Psoas muscle (tissue), 8 donors: ENCODE data around the gene KIAA1217. TPM values are rescaled to one million over a fixed set of nuclear protein-coding genes. Genes with fewer than 3 reads are reported as not detected.
A peak's percentile ranks its signal among the peaks of the same experiment; 100 is the strongest.

Experiments
- ATAC-seq, 4 donors: fragments of 200-7000 bp; cut with Tn5 transposase; one replicate each; pipeline ENCODE4 v1.9.1; 2020; ENCODE audit warnings: moderate library complexity in 3 of 4, mild to moderate bottlenecking in 2 of 4
- DNase-seq, 2 donors: peaks; one replicate each; pipeline ENCODE4 v3.0.0-alpha.2; 2020
- H3K27ac ChIP-seq: fragments of 200-600 bp; one replicate; pipeline ENCODE4 v1.8.0; 2022
- H3K27me3 ChIP-seq, 3 donors: fragments of 200-600 bp in 1 of 3; one replicate each; pipeline versions ENCODE4 v1.6.1 to v1.8.0; 2013 to 2022; ENCODE audit warnings: low read length in 2 of 3, mild to moderate bottlenecking in 2 of 3, moderate library complexity in 1 of 3; ENCODE audit not compliant: insufficient read depth in 3 of 3
- H3K36me3 ChIP-seq, 2 donors: fragments of 200-600 bp in 1 of 2; one replicate each; pipeline versions ENCODE4 v1.6.1 to v1.8.0; 2013 to 2022; ENCODE audit warnings: low read depth in 1 of 2, mild to moderate bottlenecking in 1 of 2, moderate library complexity in 1 of 2; ENCODE audit not compliant: insufficient read depth in 1 of 2
- H3K4me1 ChIP-seq: fragments of 200-600 bp; one replicate; pipeline ENCODE4 v1.8.0; 2022
- H3K4me3 ChIP-seq: fragments of 200-600 bp; one replicate; pipeline ENCODE4 v1.8.0; 2022; ENCODE audit warnings: mild to moderate bottlenecking
- H3K9me3 ChIP-seq: fragments of 200-600 bp; one replicate; pipeline ENCODE4 v1.8.0; 2022
- CTCF ChIP-seq: fragments of 200-600 bp; IDR thresholded peaks from one replicate; pipeline ENCODE4 v1.8.0; 2022; ENCODE audit warnings: antibody characterized with exemption
- WGBS, 3 donors: extraction: QIAGEN DNeasy Blood & Tissue Kit; methylation state at CpG; one replicate each; pipeline versions ENCODE4 v1.1.6 to v1.1.7; 2013; 5-methylcytosine and 5-hydroxymethylcytosine counted together
- intact Hi-C, 2 donors: fragments of 100-400 bp; cut with DNase I; formaldehyde crosslinking; loops; one replicate each; pipeline versions ENCODE4 v1.11.0 to v1.14.2; 2022
- polyA plus RNA-seq, 3 donors: library from polyadenylated mRNA; stranded (reverse); fragments of 200-250 nt; gene quantifications; one replicate each; pipeline ENCODE4 v1.2.3, GENCODE V29; 2013
- total RNA-seq, 4 donors: library from RNA; stranded (reverse); fragmentation: NEBNext Ultra II Directional in 2 of 4; extraction: Animal tissue kit (Norgen Biotek cat#: 25700) in 2 of 4; gene quantifications; one replicate each; pipeline versions ENCODE4 v1.2.1 to v1.2.4, GENCODE V29; 2021 to 2023
- donor health status: healthy with polysubstance abuse.
- donor health status: DM: no; HTN: no; CAD: no; lungs with moderate emphysema.
- donor health status: Bipolar disorder and iron deficiency.
- donor health status: healthy.
- donor health status: DM: yes; HTN: yes; CAD: no.
- donor health status: DM: no; HTN: no; CAD: no.
- donor health status: DM: no; HTN: no; CAD: no.
- donor health status: DM: yes; HTN: yes; CAD: no.

KIAA1217 gene
- total and polyA plus RNA-seq, 7 donors: 8.9 to 169 (median 65.9) TPM

GRCh38 chr10:24427678-24428409 is 218.9 kb downstream of the KIAA1217 start:
- Histone ChIP-seq H3K9me3 (no peaks in the 10 kb centered on the region), H3K27me3 (no peaks in the 10 kb centered on the region), H3K36me3 (peaks cover 0 to 6% of the 10 kb centered on the region in 2 donors), H3K4me1 (peaks cover 6% of the 10 kb centered on the region), H3K4me3 (no peak overlapping the region), H3K27ac (no peak overlapping the region)
- intact Hi-C loops: no loop called here
- 66 to 78% (median 68%) methylated on average over 14 of the region's 14 CpGs for WGBS, 3 donors
- ATAC-seq (peak in 2 of 4 donors; percentile 35 to 40), DNase-seq (no peak)
- no peak for TF ChIP-seq CTCF

DNA sequence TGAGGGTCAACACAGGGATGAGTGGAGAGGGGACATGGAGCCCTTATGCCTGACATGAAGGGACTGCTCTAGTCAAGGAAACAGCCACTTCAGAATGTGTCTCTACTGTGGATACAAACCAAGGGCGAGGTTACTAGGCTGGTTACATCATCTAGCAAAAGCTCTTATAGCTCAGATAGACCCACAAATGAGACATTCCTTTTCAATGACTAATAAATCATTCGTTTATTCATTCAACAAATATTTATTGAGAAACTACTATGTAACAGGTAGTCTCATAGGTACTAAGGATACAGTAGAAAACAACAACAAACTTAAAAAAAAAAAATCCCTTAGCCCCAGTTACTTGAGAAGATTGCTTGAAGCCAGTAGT is 219.5 kb downstream of the KIAA1217 start:
- no peaks in the 10 kb centered on the region for H3K27me3 ChIP-seq
- no peak for DNase-seq

DNA sequence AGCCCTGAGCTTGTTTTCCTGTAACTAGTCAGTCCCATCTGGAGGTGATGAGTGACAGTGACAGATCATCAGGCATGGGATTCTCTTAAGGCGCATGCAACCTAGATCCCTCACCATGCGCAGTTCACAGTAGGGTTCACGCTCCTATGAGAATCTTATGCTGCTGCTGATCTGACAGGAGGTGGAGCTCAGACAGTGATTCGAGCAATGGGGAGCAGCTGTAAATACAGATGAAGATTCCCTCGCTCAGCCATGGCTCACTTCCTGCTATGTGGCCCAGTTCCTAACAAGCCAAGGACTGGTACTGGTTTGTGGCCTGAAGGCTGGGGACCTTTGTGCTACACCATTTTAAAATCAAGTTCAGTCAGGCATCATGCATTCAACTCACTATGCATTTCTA is 221.7 kb downstream of the KIAA1217 start:
- ATAC-seq (peak in 2 of 4 donors; percentile 26 to 29), DNase-seq (no peak)
- no peak for TF ChIP-seq CTCF
- Histone ChIP-seq H3K4me3 (no peak overlapping the region), H3K9me3 (no peaks in the 10 kb centered on the region), H3K27me3 (no peaks in the 10 kb centered on the region), H3K4me1 (peaks cover 6% of the 10 kb centered on the region), H3K27ac (no peak overlapping the region), H3K36me3 (peaks cover 0 to 26% of the 10 kb centered on the region in 2 donors)
- intact Hi-C loops: no loop called here
- 89 to 92% (median 90%) methylated on average over 5 of the region's 5 CpGs for WGBS, 3 donors

More for the DNA sequence above, 219.5 kb downstream of the KIAA1217 start:
- ATAC-seq: peak in 1 of 4 donors; percentile 21
- Histone ChIP-seq H3K9me3 (no peaks in the 10 kb centered on the region), H3K4me3 (no peak overlapping the region), H3K4me1 (peaks cover 6% of the 10 kb centered on the region), H3K36me3 (peaks cover 0 to 12% of the 10 kb centered on the region in 2 donors), H3K27ac (no peak overlapping the region)
- WGBS, 3 donors: 61 to 77% (median 73%) methylated on average over 2 of the region's 2 CpGs
- intact Hi-C loops: no loop called here
- TF ChIP-seq CTCF: no peak

DNA sequence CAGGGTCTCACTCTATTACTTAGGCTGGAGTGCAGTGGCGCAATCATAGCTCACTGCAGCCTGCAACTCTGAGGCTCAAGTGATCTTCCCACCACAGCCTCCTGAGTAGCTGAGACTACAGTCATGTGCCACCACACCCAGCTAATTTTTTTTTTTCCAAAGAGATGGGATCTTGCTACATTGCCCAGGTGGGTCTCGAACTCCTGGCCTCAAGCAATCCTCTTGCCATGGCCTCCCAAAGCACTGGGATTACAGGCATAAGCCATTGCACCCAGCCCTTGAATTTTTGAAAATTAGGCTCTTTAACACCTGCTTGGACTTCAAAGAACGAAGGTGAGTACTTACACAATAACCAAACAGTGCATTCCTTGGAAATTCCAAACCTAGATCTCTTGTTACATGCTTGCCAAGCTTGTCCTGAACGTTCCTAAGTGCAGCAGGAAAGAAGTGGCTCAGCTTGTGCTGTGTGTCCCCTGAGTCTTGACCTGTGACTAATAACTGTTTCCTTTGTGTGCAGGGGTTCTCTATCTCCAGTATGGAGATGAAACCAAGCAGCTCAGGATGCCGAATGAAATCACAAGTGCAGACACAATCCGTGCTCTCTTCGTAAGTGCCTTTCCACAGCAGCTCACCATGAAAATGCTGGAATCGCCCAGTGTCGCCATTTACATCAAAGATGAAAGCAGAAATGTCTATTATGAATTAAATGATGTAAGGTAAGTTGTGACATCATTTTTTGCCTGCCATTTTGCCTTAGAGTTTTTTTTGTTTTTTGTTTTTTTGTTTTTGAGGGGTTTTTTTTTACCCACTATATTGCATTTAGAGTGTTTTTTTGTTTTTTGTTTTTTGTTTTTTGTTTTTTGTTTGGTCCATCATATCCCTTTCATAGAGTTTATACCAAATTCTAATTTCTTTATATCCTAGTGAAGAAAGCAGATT is 223.8 kb downstream of the KIAA1217 start:
- 76 to 83% (median 78%) methylated on average over 9 of the region's 9 CpGs for WGBS, 3 donors
- Histone ChIP-seq H3K27me3 (no peaks in the 10 kb centered on the region), H3K27ac (no peak overlapping the region), H3K4me3 (no peak overlapping the region), H3K4me1 (peaks cover 6% of the 10 kb centered on the region), H3K9me3 (no peaks in the 10 kb centered on the region), H3K36me3 (peaks cover 0 to 26% of the 10 kb centered on the region in 2 donors)
- TF ChIP-seq CTCF: no peak
- ATAC-seq (peak in 1 of 4 donors; percentile 34), DNase-seq (no peak)
- intact Hi-C loops: no loop called here
